Activated CD4-positive, alpha-beta T cell treated with anti-CD3 and anti-CD28 coated beads for 36 hours (primary cell): ENCODE data around the gene DEPDC7. TPM values are rescaled to one million over a fixed set of nuclear protein-coding genes. Genes with fewer than 3 reads are reported as not detected.

Experiments used
- ATAC-seq: fragments of 200-7000 bp; cut with Tn5 transposase; one replicate; pipeline ENCODE4 v1.10.0; 2021; ENCODE audit warnings: mild to moderate bottlenecking, moderate library complexity
- CTCF ChIA-PET: fragments of 350-600 bp; sonication (Branson Sonifier 250); formaldehyde crosslinking; loops from one replicate; lab custom pipeline; 2021; ENCODE audit warnings: antibody characterized with exemption; lab: Charles Lee
- POLR2A ChIA-PET: fragments of 350-600 bp; sonication (Branson Sonifier 250); formaldehyde crosslinking; loops from one replicate; lab custom pipeline; 2021; ENCODE audit warnings: antibody characterized with exemption, inconsistent platforms; lab: Charles Lee
- DNase-seq: peaks from one replicate; pipeline ENCODE4 v3.0.0-alpha.2; 2020
- H3K27ac Mint-ChIP-seq: one replicate; pipeline ENCODE4 v1.8.0; 2021; ENCODE audit warnings: mixed read lengths
- H3K27me3 Mint-ChIP-seq: one replicate; pipeline ENCODE4 v1.8.0; 2021; ENCODE audit warnings: mixed read lengths
- H3K36me3 Mint-ChIP-seq: one replicate; pipeline ENCODE4 v1.8.0; 2021; ENCODE audit warnings: low read depth, mixed read lengths
- H3K4me1 Mint-ChIP-seq: one replicate; pipeline ENCODE4 v1.8.0; 2021; ENCODE audit warnings: mixed read lengths
- H3K4me3 Mint-ChIP-seq: one replicate; pipeline ENCODE4 v1.8.0; 2021; ENCODE audit warnings: mild to moderate bottlenecking, moderate library complexity, mixed read lengths
- H3K9me3 Mint-ChIP-seq: one replicate; pipeline ENCODE4 v1.8.0; 2021; ENCODE audit warnings: low read depth, mixed read lengths
- intact Hi-C, 2 experiments: fragments of 100-400 bp; cut with DNase I in 1 of 2; cut with micrococcal nuclease in 1 of 2; formaldehyde crosslinking; loops; one replicate each; pipeline versions ENCODE4 v1.14.2 to v1.15.1; 2022 to 2024; cut with DNase I, micrococcal nuclease
- total RNA-seq, 2 experiments: library from RNA; stranded (reverse); gene quantifications; one replicate each; pipeline ENCODE4 v1.2.3, GENCODE V29; 2021

Gene DEPDC7
- total RNA-seq, 2 experiments from 2014 or later = 2.0 to 2.3 TPM

DNA sequence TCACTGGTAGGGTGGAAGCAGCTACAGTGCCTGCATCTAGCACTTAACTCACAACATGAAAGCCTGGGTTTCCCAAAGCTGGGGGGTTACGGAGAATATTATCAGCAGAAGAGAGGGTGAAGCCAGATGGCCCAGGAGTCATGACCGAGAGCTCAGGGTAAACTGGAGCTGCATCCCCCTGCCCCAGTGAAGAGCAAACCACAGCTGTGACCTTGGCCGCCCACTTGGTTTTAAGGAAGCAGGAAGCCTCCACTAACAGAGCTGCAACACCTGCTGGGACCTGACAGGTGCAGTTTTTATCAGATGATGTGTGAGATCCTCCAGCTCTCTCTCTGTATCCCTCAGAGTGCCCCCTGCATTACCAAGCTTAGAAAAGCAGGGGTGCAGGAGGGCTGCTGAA is 44.6 kb downstream of the DEPDC7 start:
- POLR2A ChIA-PET = no interaction called here
- Mint-ChIP-seq H3K4me1 (peaks cover 44% of the 10 kb centered on the region), H3K27ac (no peak overlapping the region), H3K36me3 (peaks cover 50% of the 10 kb centered on the region), H3K9me3 (no peaks in the 10 kb centered on the region), H3K27me3 (no peaks in the 10 kb centered on the region), H3K4me3 (no peak overlapping the region)
- CTCF ChIA-PET = interaction anchor here (0.9 to 7.6 kb wide), 4 partner anchors 17 to 177 kb away, joined by 3 to 96 read pairs (median 4); no protein-coding TSS in a partner anchor
- no peak for ATAC-seq
- no peak for DNase-seq
- intact Hi-C loops = loop anchor here (5.0 to 10.0 kb wide), 3 partner anchors 168 to 345 kb away; partner anchors contain the start of gene QSER1 (in 1 of the 2)

DNA sequence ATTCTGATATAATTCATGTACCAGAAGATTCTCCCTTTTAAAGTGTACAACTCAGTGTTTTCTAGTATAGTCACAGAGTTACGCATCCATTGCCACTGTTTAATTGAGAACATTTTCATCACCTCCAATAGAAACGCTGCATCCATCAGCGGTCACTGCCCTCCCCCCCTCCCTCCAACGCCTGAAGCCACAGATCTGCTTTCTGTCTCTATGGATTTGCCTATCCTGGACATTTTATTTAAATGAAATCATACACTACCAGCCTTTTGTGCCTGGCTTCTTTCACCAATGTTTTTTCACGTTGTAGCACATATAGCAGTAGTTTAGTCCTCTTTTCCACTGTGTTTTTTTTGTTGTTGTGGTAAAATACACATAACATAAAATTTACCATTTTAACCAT is 46.5 kb downstream of the DEPDC7 start:
- CTCF ChIA-PET = interaction anchor here (0.8 to 7.6 kb wide), 5 partner anchors 93 to 167 kb away, joined by 3 to 96 read pairs (median 4); no protein-coding TSS in a partner anchor
- POLR2A ChIA-PET = interaction anchor here (1.7 kb wide), 1 partner anchor 19 kb away, joined by 6 read pairs; no protein-coding TSS in a partner anchor
- no peak for ATAC-seq
- H3K4me1 Mint-ChIP-seq = peaks cover 49% of the 10 kb centered on the region
- no peak overlapping the region for H3K4me3 Mint-ChIP-seq
- intact Hi-C loops = loop anchor here (5.0 to 10.0 kb wide), 3 partner anchors 170 to 347 kb away; partner anchors contain the start of gene QSER1 (in 1 of the 2)
- H3K36me3 Mint-ChIP-seq = peaks cover 54% of the 10 kb centered on the region
- no peak overlapping the region for H3K27ac Mint-ChIP-seq
- H3K27me3 Mint-ChIP-seq = no peaks in the 10 kb centered on the region
- no peaks in the 10 kb centered on the region for H3K9me3 Mint-ChIP-seq
- DNase-seq = no peak

DNA sequence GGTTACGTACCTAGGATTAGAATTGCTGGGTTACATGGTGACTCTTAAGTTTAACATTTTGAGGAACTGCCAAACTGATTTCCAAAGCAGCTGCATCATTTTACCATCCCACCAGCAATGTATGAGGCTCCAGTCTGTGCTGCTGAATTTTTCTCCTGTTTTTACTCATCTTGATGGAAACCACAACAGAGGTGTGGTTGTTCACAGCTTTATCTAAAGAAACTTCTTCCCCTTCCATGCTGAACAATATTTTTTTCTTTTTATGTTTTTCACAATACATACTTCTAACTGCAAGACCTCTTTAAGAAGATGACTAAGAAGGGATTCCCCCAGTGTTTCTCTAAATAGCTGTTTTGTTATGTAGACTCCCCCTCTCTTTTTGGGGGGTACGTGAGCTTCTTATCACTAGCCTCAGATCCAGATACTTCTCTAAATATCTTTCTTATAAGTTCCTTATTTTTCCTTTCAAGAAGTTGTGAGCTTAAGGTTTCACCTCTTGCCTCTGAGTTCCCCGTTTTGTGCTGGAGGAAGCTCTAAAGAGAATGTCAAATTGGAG is 47.7 kb downstream of the DEPDC7 start:
- ChIA-PET CTCF (interaction anchor here (0.6 to 7.6 kb wide), 26 partner anchors 10 to 346 kb away, joined by 3 to 96 read pairs (median 4); no protein-coding TSS in a partner anchor), POLR2A (interaction anchor here (0.7 to 1.7 kb wide), 5 partner anchors 20 to 97 kb away, joined by 3 to 7 read pairs (median 6); partner anchors contain the start of gene TCP11L1)

GRCh38 chr11:33064033-33064825 is 48.6 kb downstream of the DEPDC7 start:
- DNase-seq = no peak
- POLR2A ChIA-PET = interaction anchor here (0.6 to 1.7 kb wide), 4 partner anchors 21 to 87 kb away, joined by 3 to 6 read pairs (median 5); no protein-coding TSS in a partner anchor
- no peaks in the 10 kb centered on the region for H3K9me3 Mint-ChIP-seq
- CTCF ChIA-PET = interaction anchor here (0.6 to 7.6 kb wide), 25 partner anchors 11 to 346 kb away, joined by 3 to 96 read pairs (median 4); no protein-coding TSS in a partner anchor
- intact Hi-C loops = loop anchor here (5.0 to 10.0 kb wide), 3 partner anchors 172 to 349 kb away; partner anchors contain the start of gene QSER1 (in 1 of the 2)
- H3K4me3 Mint-ChIP-seq = no peak overlapping the region
- no peak overlapping the region for H3K27ac Mint-ChIP-seq
- H3K36me3 Mint-ChIP-seq = peaks cover 47% of the 10 kb centered on the region
- H3K4me1 Mint-ChIP-seq = peaks cover 49% of the 10 kb centered on the region
- no peak for ATAC-seq
- H3K27me3 Mint-ChIP-seq = no peaks in the 10 kb centered on the region

More for the DNA sequence above, 47.7 kb downstream of the DEPDC7 start:
- Mint-ChIP-seq H3K4me3 (no peak overlapping the region), H3K9me3 (no peaks in the 10 kb centered on the region), H3K27ac (peak overlapping the region; percentile 48), H3K27me3 (no peaks in the 10 kb centered on the region), H3K36me3 (peaks cover 50% of the 10 kb centered on the region), H3K4me1 (peaks cover 49% of the 10 kb centered on the region)
- no peak for DNase-seq
- intact Hi-C loops = loop anchor here (1.0 to 10.0 kb wide), 5 partner anchors 23 to 349 kb away; partner anchors contain the start of gene QSER1 (in 1 of the 2)
- peak; percentile 72 for ATAC-seq

GRCh38 chr11:33064866-33065265 is 49.2 kb downstream of the DEPDC7 start:
- intact Hi-C loops = loop anchor here (1.0 to 10.0 kb wide), 6 partner anchors 105 to 350 kb away; partner anchors contain the start of gene QSER1 (in 2 of the 2)
- CTCF ChIA-PET = interaction anchor here (0.6 to 7.6 kb wide), 35 partner anchors 10 to 325 kb away, joined by 3 to 96 read pairs (median 4); partner anchors contain the start of genes DEPDC7 and TCP11L1
- ATAC-seq (no peak), DNase-seq (no peak)
- POLR2A ChIA-PET = interaction anchor here (0.6 kb wide), 1 partner anchor 88 kb away, joined by 4 read pairs; no protein-coding TSS in a partner anchor
- H3K36me3 Mint-ChIP-seq = peaks cover 41% of the 10 kb centered on the region
- no peaks in the 10 kb centered on the region for H3K27me3 Mint-ChIP-seq
- H3K27ac Mint-ChIP-seq = no peak overlapping the region
- no peak overlapping the region for H3K4me3 Mint-ChIP-seq
- peaks cover 49% of the 10 kb centered on the region for H3K4me1 Mint-ChIP-seq
- H3K9me3 Mint-ChIP-seq = no peaks in the 10 kb centered on the region

DNA sequence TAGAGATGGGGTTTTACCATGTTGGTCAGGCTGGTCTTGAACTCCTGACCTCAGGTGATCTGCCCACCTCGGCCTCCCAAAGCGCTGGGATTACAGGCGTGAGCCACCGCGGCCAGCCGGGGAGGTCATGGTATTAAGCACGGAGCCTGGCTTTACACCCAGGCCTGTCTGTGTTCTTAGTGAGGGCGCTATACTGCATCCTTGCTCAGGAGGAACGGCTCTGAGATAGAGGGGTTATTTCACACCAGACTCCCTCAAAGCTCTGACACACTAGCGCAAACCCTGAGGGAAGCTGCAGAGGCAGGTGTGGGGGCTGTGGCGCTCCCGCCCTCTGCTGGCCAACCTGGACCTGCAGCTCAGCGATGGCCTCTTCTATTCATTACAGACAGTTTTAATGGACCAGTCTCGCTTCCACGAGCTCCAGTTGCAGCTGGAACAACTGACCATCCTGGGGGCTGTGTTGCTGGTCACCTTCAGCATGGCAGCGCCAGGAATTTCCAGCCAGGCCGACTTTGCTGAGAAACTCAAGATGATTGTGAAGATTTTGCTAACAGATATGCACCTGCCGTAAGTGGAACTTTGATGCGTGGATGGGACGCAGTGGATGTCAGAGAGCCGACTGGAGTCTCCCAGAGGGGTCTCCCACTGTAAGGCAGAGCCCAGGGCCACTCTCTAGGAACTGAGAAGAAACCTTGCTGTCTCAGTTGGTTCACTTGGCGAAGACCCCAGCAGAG is 49.9 kb downstream of the DEPDC7 start:
- H3K36me3 Mint-ChIP-seq = peaks cover 39% of the 10 kb centered on the region
- H3K9me3 Mint-ChIP-seq = no peaks in the 10 kb centered on the region
- no peak overlapping the region for H3K27ac Mint-ChIP-seq
- DNase-seq = peak; percentile 87
- CTCF ChIA-PET = interaction anchor here (0.5 to 7.6 kb wide), 50 partner anchors 9 to 324 kb away, joined by 3 to 96 read pairs (median 4); partner anchors contain the start of genes DEPDC7 and TCP11L1
- POLR2A ChIA-PET = interaction anchor here (1.1 kb wide), 1 partner anchor 22 kb away, joined by 3 read pairs; no protein-coding TSS in a partner anchor
- H3K4me1 Mint-ChIP-seq = peaks cover 45% of the 10 kb centered on the region
- no peaks in the 10 kb centered on the region for H3K27me3 Mint-ChIP-seq
- no peak overlapping the region for H3K4me3 Mint-ChIP-seq
- intact Hi-C loops = loop anchor here (1.0 to 10.0 kb wide), 4 partner anchors 105 to 351 kb away; partner anchors contain the start of gene QSER1 (in 1 of the 2)
- ATAC-seq = peak; percentile 76

GRCh38 chr11:33067294-33067693 is 51.6 kb downstream of the DEPDC7 start:
- peaks cover 35% of the 10 kb centered on the region for H3K4me1 Mint-ChIP-seq
- no peaks in the 10 kb centered on the region for H3K27me3 Mint-ChIP-seq
- peaks cover 32% of the 10 kb centered on the region for H3K36me3 Mint-ChIP-seq
- no peaks in the 10 kb centered on the region for H3K9me3 Mint-ChIP-seq
- no peak for DNase-seq
- no peak for ATAC-seq
- POLR2A ChIA-PET = interaction anchor here (0.6 to 0.7 kb wide), 2 partner anchors 71 to 460 kb away, joined by 3 to 5 read pairs; no protein-coding TSS in a partner anchor
- CTCF ChIA-PET = interaction anchor here (0.7 to 7.6 kb wide), 3 partner anchors 96 to 107 kb away, joined by 3 to 96 read pairs (median 46); no protein-coding TSS in a partner anchor
- H3K4me3 Mint-ChIP-seq = no peak overlapping the region
- H3K27ac Mint-ChIP-seq = no peak overlapping the region
- intact Hi-C loops = loop anchor here in 1 of 2 experiments (10.0 kb wide), 1 partner anchor 352 kb away; no protein-coding TSS in a partner anchor

DNA sequence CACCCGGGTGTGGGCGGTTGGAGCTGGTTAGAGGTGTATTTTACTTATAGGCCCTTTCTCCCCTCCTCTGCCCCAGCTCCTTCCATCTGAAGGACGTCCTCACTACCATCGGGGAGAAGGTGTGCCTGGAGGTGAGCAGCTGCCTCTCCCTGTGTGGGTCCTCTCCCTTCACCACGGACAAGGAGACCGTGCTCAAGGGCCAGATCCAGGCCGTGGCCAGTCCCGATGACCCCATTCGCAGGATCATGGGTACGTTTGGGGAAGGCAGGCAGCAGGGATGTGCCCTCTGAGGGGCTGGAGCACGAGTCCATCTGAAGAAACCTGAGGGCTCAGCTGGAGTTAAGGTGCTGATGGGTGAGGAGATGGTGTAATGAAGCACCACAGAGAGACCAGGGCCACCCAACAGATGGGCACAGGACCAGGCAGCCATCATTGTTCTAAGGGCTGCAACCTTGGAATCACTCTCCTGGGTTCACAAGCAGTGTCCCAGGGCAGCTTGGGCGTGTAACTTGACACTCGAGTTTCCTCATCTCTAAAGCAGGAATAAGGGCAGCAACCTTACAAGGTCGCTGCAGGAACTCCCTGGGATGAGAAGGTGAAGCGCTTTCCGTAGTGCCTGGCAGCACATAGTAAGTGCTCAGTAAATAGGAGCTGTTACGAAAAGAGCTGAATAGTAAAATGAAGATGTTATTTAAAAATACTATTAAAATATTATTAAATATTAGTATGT is 53.1 kb downstream of the DEPDC7 start:
- intact Hi-C loops = loop anchor here in 1 of 2 experiments (10.0 kb wide), 1 partner anchor 354 kb away; no protein-coding TSS in a partner anchor
- Mint-ChIP-seq H3K4me1 (peaks cover 20% of the 10 kb centered on the region), H3K27ac (no peak overlapping the region), H3K4me3 (no peak overlapping the region), H3K36me3 (peaks cover 33% of the 10 kb centered on the region), H3K27me3 (no peaks in the 10 kb centered on the region), H3K9me3 (no peaks in the 10 kb centered on the region)
- no peak for DNase-seq
- POLR2A ChIA-PET = interaction anchor here (0.6 kb wide), 1 partner anchor 8 kb away, joined by 3 read pairs; no protein-coding TSS in a partner anchor
- CTCF ChIA-PET = interaction anchor here (0.7 to 1.2 kb wide), 5 partner anchors 42 to 259 kb away, joined by 3 to 4 read pairs (median 3); no protein-coding TSS in a partner anchor
- no peak for ATAC-seq

DNA sequence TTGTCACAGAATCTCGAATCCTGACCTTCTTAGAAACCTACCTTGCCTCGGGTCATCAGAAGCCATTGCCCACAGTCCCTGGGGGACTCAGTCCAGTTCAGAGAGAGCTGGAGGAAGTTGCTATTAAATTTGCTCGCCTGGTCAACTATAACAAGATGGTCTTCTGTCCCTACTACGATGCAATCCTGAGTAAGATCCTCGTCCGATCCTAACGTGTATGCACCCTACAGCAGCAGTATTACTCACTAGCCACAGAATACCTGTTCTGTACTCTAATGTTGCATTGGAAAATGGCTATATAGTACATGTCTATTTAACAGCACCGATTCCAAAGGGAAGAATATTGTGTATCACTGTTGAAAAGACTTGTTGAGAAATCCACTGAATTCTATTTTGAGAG is 56.8 kb downstream of the DEPDC7 start:
- Mint-ChIP-seq H3K4me1 (no peaks in the 10 kb centered on the region), H3K27me3 (no peaks in the 10 kb centered on the region), H3K27ac (no peak overlapping the region), H3K9me3 (no peaks in the 10 kb centered on the region), H3K4me3 (no peak overlapping the region), H3K36me3 (peaks cover 38% of the 10 kb centered on the region)
- ChIA-PET POLR2A (no interaction called here), CTCF (interaction anchor here (0.6 kb wide), 1 partner anchor 197 kb away, joined by 3 read pairs; no protein-coding TSS in a partner anchor)
- DNase-seq (no peak), ATAC-seq (no peak)
- intact Hi-C loops = no loop called here
